ENCODE data around the gene PILRA. TPM values are rescaled to one million over a fixed set of nuclear protein-coding genes. Genes with fewer than 3 reads are reported as not detected.

The PILRA gene
- total and polyA plus RNA-seq, 2 of the 8 experiments (the other 6 are each of a cell fraction or from before 2014, with no cell fraction given) = 7.6 to 10.6 TPM

- H3K9ac ChIP-seq (replicated peaks in 1 of 4; ENCODE audit: extremely low read depth in 1 of 4, low read depth in 3 of 4, low read length in 3 of 4) = no peak overlapping the region
- no peaks in the 10 kb centered on the region for H3K79me1 ChIP-seq (ENCODE audit: low read depth, low read length)
- H2BK5ac ChIP-seq (ENCODE audit: low read depth, low read length) = no peak overlapping the region
- H3K4me2 ChIP-seq (ENCODE audit: insufficient read depth in 1 of 2, low read depth in 2 of 2, low read length in 2 of 2) = no peak overlapping the region
- no peak overlapping the region for H3K27ac ChIP-seq (ENCODE audit: low read depth, low read length)
- no peak overlapping the region for H3K56ac ChIP-seq (replicated peaks; ENCODE audit: insufficient read length, low read depth, low read length)
- DNase-seq (ENCODE audit: low read depth in 1 of 2, low spot score in 2 of 2) (no peak), FAIRE-seq (no peak)
- H4K5ac ChIP-seq (ENCODE audit: insufficient read length, low read depth, low read length) = no peak overlapping the region
- H3K79me2 ChIP-seq (ENCODE audit: control insufficient read depth in 1 of 2, insufficient read depth in 2 of 2, low read length in 2 of 2) = no peaks in the 10 kb centered on the region
- peaks cover 0 to 10% (median 4%) of the 10 kb centered on the region in 4 experiments; a peak in 6 of 7 replicates for H3K4me1 ChIP-seq (replicated peaks in 1 of 4; ENCODE audit: control insufficient read depth in 3 of 4, insufficient read depth in 4 of 4, low read length in 3 of 4)
- H3K18ac ChIP-seq (ENCODE audit: extremely low read depth, low read length) = no peak overlapping the region
- H3K4me3 ChIP-seq (ENCODE audit: extremely low read depth in 1 of 4, insufficient read depth in 2 of 4, low read depth in 3 of 4, low read length in 4 of 4) = no peak overlapping the region
- H3K9me3 ChIP-seq (ENCODE audit: insufficient read depth in 2 of 2, low read depth in 1 of 2, low read length in 1 of 2) = no peaks in the 10 kb centered on the region
- no peak overlapping the region for H3K23ac ChIP-seq (ENCODE audit: insufficient read length)
- no peaks in the 10 kb centered on the region for H3K36me3 ChIP-seq (ENCODE audit: control insufficient read depth in 2 of 4, insufficient read depth in 4 of 4, low read length in 3 of 4)
- H3K4ac ChIP-seq (replicated peaks; ENCODE audit: insufficient read length, low read depth, low read length) = no peak overlapping the region
- no peak overlapping the region for H2BK120ac ChIP-seq (replicated peaks; ENCODE audit: low read depth, low read length)
- ChIA-PET POLR2A (ENCODE audit: partially characterized antibody) (interaction anchor here (0.7 to 3.5 kb wide), 5 partner anchors 9 to 33 kb away, joined by 3 to 17 read pairs (median 3); partner anchors contain the start of gene ZCWPW1), CTCF (ENCODE audit: partially characterized antibody) (interaction anchor here (1.0 to 2.8 kb wide), 6 partner anchors 12 to 251 kb away, joined by 3 to 17 read pairs (median 5); no protein-coding TSS in a partner anchor)
- H2BK12ac ChIP-seq (ENCODE audit: low read depth, low read length) = no peak overlapping the region
- H4K8ac ChIP-seq (ENCODE audit: extremely low read depth, insufficient read depth, low read length) = no peak overlapping the region
- H4K20me1 ChIP-seq (replicated peaks in 1 of 2; ENCODE audit: control insufficient read depth in 1 of 2, insufficient read depth in 2 of 2, low read length in 2 of 2) = no peaks in the 10 kb centered on the region
- WGBS, 2 experiments (ENCODE audit: extremely low coverage in 1 of 2, insufficient coverage in 1 of 2, insufficient read length in 1 of 2, insufficient replicate concordance in 2 of 2, low coverage in 1 of 2, low lambda C conversion rate in 2 of 2, missing lambda C conversion rate in 1 of 2) = 95% methylated on average over 2 of the region's 2 CpGs; no CpG with 5 or more reads in 1 of the 2 experiments
- H3K14ac ChIP-seq (ENCODE audit: insufficient read length) = peak overlapping the region; percentile 20
- H3K23me2 ChIP-seq (ENCODE audit: low read depth, low read length) = no peaks in the 10 kb centered on the region
- no peak overlapping the region for H2AK5ac ChIP-seq (ENCODE audit: low read depth, low read length)
- H2BK20ac ChIP-seq (ENCODE audit: low read length) = no peak overlapping the region
- H2BK15ac ChIP-seq (ENCODE audit: low read length) = no peak overlapping the region
- no peak overlapping the region for H2AFZ ChIP-seq (ENCODE audit: low read length)
- no peak overlapping the region for H4K91ac ChIP-seq (replicated peaks; ENCODE audit: insufficient read length, low read length)
- peaks cover 0 to 2% (median 0%) of the 10 kb centered on the region in 4 experiments; a peak in 1 of 7 replicates for H3K27me3 ChIP-seq (replicated peaks in 1 of 4; ENCODE audit: control insufficient read depth in 3 of 4, extremely low read depth in 1 of 4, insufficient read depth in 3 of 4, low read length in 3 of 4)
Observed at GRCh38 chr7:100402241-100402640, 29.0 kb downstream of the PILRA start.
